ENCODE measurements around the gene EIF3I. TPM values are rescaled to one million over a fixed set of nuclear protein-coding genes. Genes with fewer than 3 reads are reported as not detected.

Gene EIF3I
- total and polyA plus RNA-seq, 2 of the 13 experiments (the other 11 are each of a cell fraction or from before 2014, with no cell fraction given) = 210 to 223 TPM

DNA sequence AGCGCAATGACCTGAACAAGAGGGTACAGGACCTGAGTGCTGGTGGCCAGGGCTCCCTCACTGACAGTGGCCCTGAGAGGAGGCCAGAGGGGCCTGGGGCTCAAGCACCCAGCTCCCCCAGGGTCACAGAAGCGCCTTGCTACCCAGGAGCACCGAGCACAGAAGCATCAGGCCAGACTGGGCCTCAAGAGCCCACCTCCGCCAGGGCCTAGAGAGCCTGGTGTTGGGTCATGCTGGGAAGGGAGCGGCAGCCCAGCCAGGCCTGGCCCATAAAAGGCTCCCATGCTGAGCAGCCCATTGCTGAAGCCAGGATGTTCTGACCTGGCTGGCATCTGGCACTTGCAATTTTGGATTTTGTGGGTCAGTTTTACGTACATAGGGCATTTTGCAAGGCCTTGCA lies 27.2 kb upstream of the EIF3I start (continued):
- TF ChIP-seq ZNF670 (CRISPR knock-in tag; IDR thresholded peaks at IDR 0.05; ENCODE audit: borderline replicate concordance) = no peak
- TF ChIP-seq, protein P1, sequence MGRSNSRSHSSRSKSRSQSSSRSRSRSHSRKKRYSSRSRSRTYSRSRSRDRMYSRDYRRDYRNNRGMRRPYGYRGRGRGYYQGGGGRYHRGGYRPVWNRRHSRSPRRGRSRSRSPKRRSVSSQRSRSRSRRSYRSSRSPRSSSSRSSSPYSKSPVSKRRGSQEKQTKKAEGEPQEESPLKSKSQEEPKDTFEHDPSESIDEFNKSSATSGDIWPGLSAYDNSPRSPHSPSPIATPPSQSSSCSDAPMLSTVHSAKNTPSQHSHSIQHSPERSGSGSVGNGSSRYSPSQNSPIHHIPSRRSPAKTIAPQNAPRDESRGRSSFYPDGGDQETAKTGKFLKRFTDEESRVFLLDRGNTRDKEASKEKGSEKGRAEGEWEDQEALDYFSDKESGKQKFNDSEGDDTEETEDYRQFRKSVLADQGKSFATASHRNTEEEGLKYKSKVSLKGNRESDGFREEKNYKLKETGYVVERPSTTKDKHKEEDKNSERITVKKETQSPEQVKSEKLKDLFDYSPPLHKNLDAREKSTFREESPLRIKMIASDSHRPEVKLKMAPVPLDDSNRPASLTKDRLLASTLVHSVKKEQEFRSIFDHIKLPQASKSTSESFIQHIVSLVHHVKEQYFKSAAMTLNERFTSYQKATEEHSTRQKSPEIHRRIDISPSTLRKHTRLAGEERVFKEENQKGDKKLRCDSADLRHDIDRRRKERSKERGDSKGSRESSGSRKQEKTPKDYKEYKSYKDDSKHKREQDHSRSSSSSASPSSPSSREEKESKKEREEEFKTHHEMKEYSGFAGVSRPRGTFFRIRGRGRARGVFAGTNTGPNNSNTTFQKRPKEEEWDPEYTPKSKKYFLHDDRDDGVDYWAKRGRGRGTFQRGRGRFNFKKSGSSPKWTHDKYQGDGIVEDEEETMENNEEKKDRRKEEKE (IDR thresholded peaks at IDR 0.05) = no peak

DNA sequence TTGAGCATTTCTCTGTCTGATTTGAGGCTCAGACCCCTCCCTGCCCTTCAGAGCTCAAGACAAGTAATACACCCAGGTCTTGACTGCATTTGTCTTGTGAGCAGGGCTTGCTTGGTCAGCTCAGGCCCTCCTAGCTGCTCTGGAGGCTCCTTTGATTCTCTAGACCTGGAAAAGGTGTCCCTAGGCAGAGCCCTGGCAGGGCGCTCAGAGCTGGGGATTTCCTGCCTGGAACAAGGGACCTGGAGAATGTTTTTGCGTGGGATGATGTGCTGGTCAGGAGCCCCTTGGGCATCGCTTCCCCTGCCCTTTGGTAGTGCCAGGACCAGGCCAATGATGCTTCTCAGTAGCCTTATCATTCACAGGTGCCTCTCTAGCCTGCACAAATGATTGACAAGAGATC lies 26.7 kb upstream of the EIF3I start:
- no peaks in the 10 kb centered on the region for H4K20me1 ChIP-seq (ENCODE audit: insufficient read depth, low read length)
- H3K9ac ChIP-seq (ENCODE audit: insufficient read depth, low read depth, low read length) = no peak overlapping the region
- no peaks in the 10 kb centered on the region for H3K79me2 ChIP-seq (ENCODE audit: insufficient read depth, low read length)
- no peak overlapping the region for H3K4me3 ChIP-seq (replicated peaks in 1 of 3; ENCODE audit: insufficient read depth in 1 of 3, low read depth in 2 of 3, low read length in 3 of 3)
- POLR2A ChIA-PET = interaction anchor here (1.1 kb wide), 1 partner anchor 16 kb away, joined by 4 read pairs; the partner anchor contains the start of gene TXLNA
- no peaks in the 10 kb centered on the region for H3K9me3 ChIP-seq (ENCODE audit: low read length)
- no peak for ATAC-seq
- no TSS peak for BruUV-seq (replicated peaks)
- no peak for DNase-seq (ENCODE audit: low spot score)
- peaks cover 9% of the 10 kb centered on the region for H3K4me1 ChIP-seq (ENCODE audit: insufficient read depth, low read length)
- no peak for FAIRE-seq
- no peak overlapping the region for H3K27ac ChIP-seq (ENCODE audit: extremely low read length, insufficient read depth, low read length)
- CTCF ChIA-PET (ENCODE audit: low intra/inter-chr PET ratio, low total read pairs) = no interaction called here
- 100% methylated on average over 1 of the region's 3 CpGs for WGBS (ENCODE audit: low lambda C conversion rate)
- no peak overlapping the region for H2AFZ ChIP-seq (ENCODE audit: low read length)
- H3K27me3 ChIP-seq (ENCODE audit: control insufficient read depth in 1 of 2, insufficient read depth in 2 of 2, low read length in 2 of 2) = no peaks in the 10 kb centered on the region
- H3K36me3 ChIP-seq (replicated peaks in 1 of 2; ENCODE audit: control insufficient read depth in 1 of 2, insufficient read depth in 2 of 2, low read length in 2 of 2) = peaks cover 43 to 67% of the 10 kb centered on the region in 2 experiments
- in situ Hi-C loops (cut with HindIII; ENCODE audit: extremely low pct_ligation_motif_present, low pct_unique_long_range_greater_than_20kb) (no loop called here), intact Hi-C loops (cut with micrococcal nuclease; ENCODE audit: unreplicated experiment) (no loop called here)
- H3K4me2 ChIP-seq (ENCODE audit: low read depth, low read length) = no peak overlapping the region
- TF ChIP-seq ZKSCAN1 (IDR thresholded peaks at IDR 0.05; ENCODE audit: low read length) (no peak), ZNF7 (CRISPR knock-in tag; IDR thresholded peaks at IDR 0.05) (no peak), FOSL2 (CRISPR knock-in tag; IDR thresholded peaks at IDR 0.05) (no peak), POLR2G (IDR thresholded peaks at IDR 0.05; ENCODE audit: low read depth, low read length) (peak; percentile 32), ZNF431 (CRISPR knock-in tag; IDR thresholded peaks at IDR 0.05; ENCODE audit: borderline replicate concordance, low read depth) (no peak)
- TF ChIP-seq, protein P2, sequence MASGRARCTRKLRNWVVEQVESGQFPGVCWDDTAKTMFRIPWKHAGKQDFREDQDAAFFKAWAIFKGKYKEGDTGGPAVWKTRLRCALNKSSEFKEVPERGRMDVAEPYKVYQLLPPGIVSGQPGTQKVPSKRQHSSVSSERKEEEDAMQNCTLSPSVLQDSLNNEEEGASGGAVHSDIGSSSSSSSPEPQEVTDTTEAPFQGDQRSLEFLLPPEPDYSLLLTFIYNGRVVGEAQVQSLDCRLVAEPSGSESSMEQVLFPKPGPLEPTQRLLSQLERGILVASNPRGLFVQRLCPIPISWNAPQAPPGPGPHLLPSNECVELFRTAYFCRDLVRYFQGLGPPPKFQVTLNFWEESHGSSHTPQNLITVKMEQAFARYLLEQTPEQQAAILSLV (CRISPR knock-in tag; IDR thresholded peaks at IDR 0.05; ENCODE audit: borderline replicate concordance) = no peak

Data from HepG2 (cell line).